Activated CD8-positive, alpha-beta T cell treated with anti-CD3 and anti-CD28 coated beads, Interleukin-2, amount 10 ng/mL, durations not matched to agents 7 days and 5 days (primary cell): ENCODE results near the gene SPEF1. TPM values are rescaled to one million over a fixed set of nuclear protein-coding genes. Genes with fewer than 3 reads are reported as not detected.

Experiments used
- ATAC-seq: fragments of 150-1000 bp; cut with Tn5 transposase; one replicate; pipeline ENCODE4 v1.10.0; 2021; ENCODE audit warnings: moderate library complexity
- CTCF ChIA-PET: fragments of 350-600 bp; sonication (Branson Sonifier 250); formaldehyde crosslinking; loops from one replicate; lab custom pipeline; 2021; ENCODE audit warnings: antibody characterized with exemption; lab: Charles Lee
- POLR2A ChIA-PET: fragments of 350-600 bp; sonication (Branson Sonifier 250); formaldehyde crosslinking; loops from one replicate; lab custom pipeline; 2021; ENCODE audit warnings: antibody characterized with exemption; lab: Charles Lee
- DNase-seq: peaks from one replicate; pipeline ENCODE4 v3.0.0-alpha.2; 2020
- H3K27ac Mint-ChIP-seq: one replicate; pipeline ENCODE4 v1.8.0; 2021; ENCODE audit warnings: mild to moderate bottlenecking, mixed read lengths
- H3K27me3 Mint-ChIP-seq: one replicate; pipeline ENCODE4 v1.8.0; 2021; ENCODE audit warnings: low read depth, mixed read lengths
- H3K36me3 Mint-ChIP-seq: one replicate; pipeline ENCODE4 v1.8.0; 2021; ENCODE audit warnings: low read depth, mixed read lengths
- H3K4me1 Mint-ChIP-seq: one replicate; pipeline ENCODE4 v1.8.0; 2021; ENCODE audit warnings: low read depth, mixed read lengths
- H3K4me3 Mint-ChIP-seq: one replicate; pipeline ENCODE4 v1.8.0; 2021; ENCODE audit warnings: mild to moderate bottlenecking, mixed read lengths
- H3K9me3 Mint-ChIP-seq: one replicate; pipeline ENCODE4 v1.8.0; 2022; ENCODE audit warnings: mixed read lengths; ENCODE audit not compliant: insufficient read depth
- total RNA-seq, 2 experiments: library from RNA; stranded (reverse); gene quantifications; one replicate each; pipeline ENCODE4 v1.2.3, GENCODE V29; 2021

Gene SPEF1
- total RNA-seq, 2 experiments from 2014 or later, result 0.16 TPM

DNA sequence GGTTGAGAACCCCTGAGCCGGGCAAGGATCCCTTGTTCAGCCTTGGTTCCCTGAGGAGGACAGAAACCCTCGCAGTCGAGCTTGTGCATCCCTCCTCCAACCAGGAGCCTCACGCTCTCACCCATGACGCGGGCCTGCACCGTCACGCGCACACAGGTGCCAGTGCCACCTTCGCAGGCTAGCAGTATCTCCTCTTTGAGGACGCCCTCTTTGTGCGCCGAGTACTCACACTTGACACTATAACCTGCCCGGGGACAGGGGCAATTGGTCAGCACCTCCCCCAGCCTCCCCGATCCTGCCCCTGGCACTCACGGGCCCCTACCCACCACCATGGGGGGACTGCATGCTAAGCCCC is 27.0 kb downstream of the SPEF1 start:
- ChIA-PET CTCF (interaction anchor here (0.9 to 3.3 kb wide), 3 partner anchors 9 to 125 kb away, joined by 3 to 19 read pairs (median 3); no protein-coding TSS in a partner anchor), POLR2A (no interaction called here)
- Mint-ChIP-seq H3K27ac (no peak overlapping the region), H3K4me3 (no peak overlapping the region), H3K27me3 (no peaks in the 10 kb centered on the region), H3K9me3 (no peaks in the 10 kb centered on the region), H3K4me1 (peaks cover 4% of the 10 kb centered on the region), H3K36me3 (peaks cover 12% of the 10 kb centered on the region)
- DNase-seq, result no peak
- no peak for ATAC-seq

DNA sequence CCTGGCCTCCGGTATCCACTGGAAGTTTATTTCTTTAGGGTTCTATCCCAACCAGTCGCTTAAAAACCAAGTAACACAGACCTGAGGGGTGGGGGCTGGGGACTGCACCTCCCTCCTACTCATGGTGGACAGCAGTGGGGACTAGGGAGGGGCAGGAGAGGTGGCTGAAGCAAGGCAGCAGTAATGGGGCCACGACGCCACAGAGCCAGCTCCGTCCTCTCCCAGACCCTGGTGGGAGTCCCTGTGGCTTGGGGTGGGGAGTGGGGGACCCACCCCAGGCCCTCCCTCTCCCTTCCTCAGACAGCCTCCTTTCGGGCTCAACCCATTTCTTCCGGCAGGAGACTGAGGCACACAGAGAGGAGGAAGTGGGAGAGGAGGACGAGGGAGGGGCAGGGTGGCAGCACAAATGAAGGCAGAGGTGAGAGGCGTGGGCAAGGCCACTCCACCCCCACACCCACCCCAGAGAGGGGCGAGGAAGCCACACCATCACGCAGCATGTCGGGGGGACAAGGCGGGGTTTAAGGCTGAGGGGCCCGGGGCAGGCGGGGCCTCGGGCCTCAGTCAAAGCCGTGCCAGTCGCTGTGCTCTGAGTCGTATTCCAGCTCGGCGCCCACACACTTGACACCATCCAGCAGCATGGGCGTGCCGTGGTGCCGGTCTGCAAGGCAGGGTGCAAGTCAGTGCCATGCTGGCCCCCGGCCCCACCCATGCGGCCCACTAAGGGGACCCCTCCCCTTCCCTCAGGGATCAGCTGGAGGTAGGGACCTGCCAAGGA is 27.6 kb downstream of the SPEF1 start:
- peaks cover 12% of the 10 kb centered on the region for H3K36me3 Mint-ChIP-seq
- ATAC-seq (no peak), DNase-seq (no peak)
- peaks cover 4% of the 10 kb centered on the region for H3K4me1 Mint-ChIP-seq
- ChIA-PET POLR2A (interaction anchor here (0.8 kb wide), 1 partner anchor 14 kb away, joined by 3 read pairs; the partner anchor contains the start of gene ADISSP), CTCF (interaction anchor here (0.6 to 3.3 kb wide), 12 partner anchors 8 to 124 kb away, joined by 3 to 33 read pairs (median 4); partner anchors contain the start of genes ADISSP, AP5S1 and SPEF1)
- no peaks in the 10 kb centered on the region for H3K9me3 Mint-ChIP-seq
- H3K4me3 Mint-ChIP-seq, result no peak overlapping the region
- H3K27me3 Mint-ChIP-seq, result no peaks in the 10 kb centered on the region
- H3K27ac Mint-ChIP-seq, result no peak overlapping the region

DNA sequence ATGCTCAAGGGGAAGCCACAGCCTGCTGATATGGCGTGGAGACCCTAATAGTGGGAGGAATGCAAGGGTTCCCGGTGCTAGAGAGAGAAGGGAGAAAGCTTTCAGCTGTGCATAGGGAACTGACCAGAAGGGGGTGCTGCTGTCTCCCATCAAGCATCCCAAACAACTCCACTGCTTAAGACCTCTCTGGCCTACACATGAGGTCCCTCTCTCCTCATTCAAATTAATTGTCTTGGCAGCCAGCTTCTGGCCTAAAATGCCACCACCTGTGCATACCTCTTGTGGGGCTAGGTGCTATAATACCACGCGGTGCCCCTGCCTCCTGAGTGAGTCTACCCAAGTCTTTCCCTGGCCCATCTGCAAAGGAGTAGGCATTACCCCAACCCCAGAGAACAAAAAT is 28.1 kb downstream of the SPEF1 start:
- ChIA-PET POLR2A (interaction anchor here (0.8 kb wide), 1 partner anchor 15 kb away, joined by 3 read pairs; the partner anchor contains the start of gene ADISSP), CTCF (interaction anchor here (0.6 to 3.3 kb wide), 13 partner anchors 12 to 332 kb away, joined by 3 to 33 read pairs (median 3); partner anchors contain the start of genes ADISSP, AP5S1 and SPEF1)
- ATAC-seq (peak; percentile 71), DNase-seq (peak; percentile 72)
- H3K36me3 Mint-ChIP-seq, result peaks cover 10% of the 10 kb centered on the region
- no peaks in the 10 kb centered on the region for H3K27me3 Mint-ChIP-seq
- H3K4me1 Mint-ChIP-seq, result peaks cover 4% of the 10 kb centered on the region
- H3K4me3 Mint-ChIP-seq, result no peak overlapping the region
- no peaks in the 10 kb centered on the region for H3K9me3 Mint-ChIP-seq
- H3K27ac Mint-ChIP-seq, result no peak overlapping the region

DNA sequence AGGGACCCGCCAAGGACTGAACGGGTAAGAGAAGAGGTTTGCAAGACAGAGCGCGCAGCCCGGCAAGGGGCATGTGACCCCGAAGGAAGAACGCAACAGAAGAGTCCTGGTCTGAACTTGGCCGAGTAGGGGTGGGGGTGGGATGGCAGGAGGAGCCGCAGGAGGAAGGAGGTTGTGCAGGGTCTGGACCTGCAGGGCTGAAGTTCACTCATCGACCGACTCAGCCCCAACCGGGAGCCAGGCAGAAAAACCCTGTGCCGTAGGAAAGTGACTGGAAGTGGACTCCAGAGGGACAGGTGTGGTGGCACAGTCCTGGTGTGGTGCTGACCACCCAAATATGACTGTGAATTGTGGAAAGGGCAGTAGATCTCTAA is 28.9 kb downstream of the SPEF1 start:
- CTCF ChIA-PET, result interaction anchor here (0.6 to 3.3 kb wide), 12 partner anchors 11 to 333 kb away, joined by 3 to 33 read pairs (median 4); partner anchors contain the start of genes ADISSP, AP5S1 and SPEF1
- Mint-ChIP-seq H3K27me3 (no peaks in the 10 kb centered on the region), H3K9me3 (no peaks in the 10 kb centered on the region), H3K4me1 (peaks cover 4% of the 10 kb centered on the region), H3K27ac (no peak overlapping the region), H3K4me3 (no peak overlapping the region), H3K36me3 (peaks cover 4% of the 10 kb centered on the region)
- POLR2A ChIA-PET, result no interaction called here
- DNase-seq (no peak), ATAC-seq (no peak)

DNA sequence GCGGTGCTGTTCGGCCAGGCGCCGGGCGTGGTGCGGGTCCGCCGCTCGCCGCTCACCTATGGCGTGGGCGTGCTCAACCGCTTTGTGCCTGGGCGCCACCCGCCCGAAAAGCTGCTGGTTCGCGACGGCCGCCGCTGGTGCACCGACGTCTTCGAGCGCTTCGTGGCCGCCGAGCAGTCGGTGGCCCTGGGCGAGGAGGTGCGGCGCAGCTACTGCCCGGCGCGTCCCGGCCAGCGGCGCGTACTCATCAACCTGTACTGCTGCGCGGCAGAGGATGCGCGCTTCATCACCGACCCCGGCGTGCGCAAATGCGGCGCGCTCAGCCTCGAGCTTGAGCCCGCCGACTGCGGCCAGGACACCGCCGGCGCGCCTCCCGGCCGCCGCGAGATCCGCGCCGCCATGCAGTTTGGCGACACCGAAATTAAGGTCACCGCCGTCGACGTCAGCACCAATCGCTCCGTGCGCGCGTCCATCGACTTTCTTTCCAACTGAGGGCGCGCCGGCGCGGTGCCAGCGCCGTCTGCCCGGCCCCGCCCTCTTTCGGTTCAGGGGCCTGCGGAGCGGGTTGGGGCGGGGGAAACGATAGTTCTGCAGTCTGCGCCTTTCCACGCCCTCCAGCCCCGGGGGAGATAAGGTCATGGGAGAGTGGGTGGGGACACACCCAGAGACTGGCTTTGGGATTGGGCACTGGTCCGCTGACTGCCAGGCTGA is 29.4 kb downstream of the SPEF1 start:
- ChIA-PET CTCF (interaction anchor here (0.9 to 3.3 kb wide), 6 partner anchors 9 to 104 kb away, joined by 3 to 33 read pairs (median 5); partner anchors contain the start of genes ADISSP and AP5S1), POLR2A (no interaction called here)

DNA sequence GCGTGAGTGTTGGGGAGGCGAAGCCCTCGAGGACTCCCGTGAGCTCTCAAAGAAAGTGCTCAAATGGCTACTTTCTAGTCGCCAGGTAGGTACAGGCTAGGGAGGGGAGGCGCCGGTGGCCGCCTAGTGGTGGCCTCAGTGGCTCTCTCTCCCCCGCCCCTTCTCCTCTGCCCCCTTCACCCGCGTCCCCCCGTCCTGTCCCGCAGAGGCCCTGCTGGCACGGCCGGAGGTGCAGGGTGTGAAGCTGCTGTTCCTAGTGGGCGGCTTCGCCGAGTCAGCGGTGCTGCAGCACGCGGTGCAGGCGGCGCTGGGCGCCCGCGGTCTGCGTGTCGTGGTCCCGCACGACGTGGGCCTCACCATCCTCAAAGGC is 30.0 kb downstream of the SPEF1 start:
- Mint-ChIP-seq H3K9me3 (no peaks in the 10 kb centered on the region), H3K4me1 (peaks cover 4% of the 10 kb centered on the region), H3K36me3 (no peaks in the 10 kb centered on the region), H3K4me3 (no peak overlapping the region), H3K27me3 (no peaks in the 10 kb centered on the region), H3K27ac (no peak overlapping the region)
- no peak for ATAC-seq
- no peak for DNase-seq
- CTCF ChIA-PET, result interaction anchor here (0.8 to 3.1 kb wide), 8 partner anchors 8 to 188 kb away, joined by 3 to 11 read pairs (median 4); partner anchors contain the start of genes ADISSP and CENPB
- POLR2A ChIA-PET, result no interaction called here

More for the DNA sequence above, 29.4 kb downstream of the SPEF1 start:
- peak; percentile 15 for ATAC-seq
- DNase-seq, result peak; percentile 27
- no peak overlapping the region for H3K27ac Mint-ChIP-seq
- H3K4me3 Mint-ChIP-seq, result no peak overlapping the region
- no peaks in the 10 kb centered on the region for H3K9me3 Mint-ChIP-seq
- no peaks in the 10 kb centered on the region for H3K27me3 Mint-ChIP-seq
- H3K4me1 Mint-ChIP-seq, result peaks cover 4% of the 10 kb centered on the region
- peaks cover 2% of the 10 kb centered on the region for H3K36me3 Mint-ChIP-seq

DNA sequence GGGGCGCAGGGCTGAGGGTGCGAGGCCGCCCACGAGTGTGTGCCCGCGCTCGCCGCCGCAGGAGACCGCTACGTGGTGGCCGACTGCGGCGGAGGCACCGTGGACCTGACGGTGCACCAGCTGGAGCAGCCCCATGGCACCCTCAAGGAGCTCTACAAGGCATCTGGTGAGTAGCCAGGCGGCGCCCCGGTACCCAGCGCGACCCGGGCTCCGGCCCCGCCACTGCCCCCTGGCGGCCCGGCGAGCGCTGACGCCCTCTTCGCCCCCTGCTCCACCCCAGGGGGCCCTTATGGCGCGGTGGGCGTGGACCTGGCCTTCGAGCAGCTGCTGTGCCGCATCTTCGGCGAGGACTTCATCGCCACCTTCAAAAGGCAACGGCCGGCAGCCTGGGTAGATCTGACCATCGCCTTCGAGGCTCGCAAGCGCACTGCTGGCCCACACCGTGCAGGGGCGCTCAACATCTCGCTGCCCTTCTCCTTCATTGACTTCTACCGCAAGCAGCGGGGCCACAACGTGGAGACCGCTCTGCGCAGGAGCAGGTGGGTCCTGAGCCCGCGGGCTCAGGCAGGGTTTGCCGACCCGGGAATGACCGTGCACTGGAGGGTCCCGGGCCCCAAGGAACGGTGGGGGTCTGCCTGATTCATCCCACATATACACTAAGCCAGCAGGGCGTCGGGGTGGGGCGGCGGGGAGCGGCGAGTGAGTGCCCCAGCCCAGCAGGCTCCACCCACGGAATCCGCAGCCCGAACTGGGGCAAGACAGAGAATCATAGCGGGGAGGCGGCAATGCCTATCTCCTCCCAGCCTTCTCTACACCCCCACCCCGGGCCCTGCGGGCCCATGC is 31.3 kb downstream of the SPEF1 start:
- Mint-ChIP-seq H3K27me3 (no peaks in the 10 kb centered on the region), H3K4me3 (no peak overlapping the region), H3K36me3 (no peaks in the 10 kb centered on the region), H3K27ac (no peak overlapping the region), H3K4me1 (peaks cover 11% of the 10 kb centered on the region), H3K9me3 (no peaks in the 10 kb centered on the region)
- peak; percentile 34 for DNase-seq
- POLR2A ChIA-PET, result no interaction called here
- CTCF ChIA-PET, result interaction anchor here (0.7 to 3.1 kb wide), 6 partner anchors 13 to 87 kb away, joined by 3 to 11 read pairs (median 3); partner anchors contain the start of gene CENPB
- ATAC-seq, result peak; percentile 48

DNA sequence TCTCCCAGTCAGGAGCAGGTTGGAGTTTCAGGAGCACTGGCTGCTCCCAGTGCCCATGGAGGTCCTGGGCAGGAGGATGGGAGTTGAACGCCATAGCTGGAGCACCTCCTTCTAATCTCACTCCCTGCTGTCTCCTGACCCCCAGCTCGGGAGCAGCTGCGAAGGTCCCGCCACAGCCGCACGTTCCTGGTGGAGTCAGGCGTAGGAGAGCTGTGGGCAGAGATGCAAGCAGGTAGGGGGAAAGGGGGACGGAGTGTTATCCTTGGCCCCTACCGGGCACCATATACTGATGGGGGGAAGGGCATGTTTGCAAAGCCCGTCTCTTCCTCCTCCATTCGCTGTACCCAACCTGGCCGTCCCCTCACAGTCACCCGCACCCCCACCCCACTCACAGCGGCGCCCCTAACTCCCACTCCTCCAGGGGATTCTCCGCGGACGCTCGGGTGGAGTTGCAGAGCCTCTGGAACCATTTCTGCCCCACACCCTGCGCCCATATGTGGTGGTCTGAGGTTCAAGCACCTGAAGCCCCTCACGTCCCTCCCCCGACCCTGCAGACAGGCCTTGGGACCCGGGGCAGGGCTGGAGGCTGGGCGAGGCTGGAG is 32.1 kb downstream of the SPEF1 start:
- H3K27me3 Mint-ChIP-seq, result peaks cover 7% of the 10 kb centered on the region
- no peaks in the 10 kb centered on the region for H3K36me3 Mint-ChIP-seq
- ATAC-seq, result no peak
- CTCF ChIA-PET, result interaction anchor here (0.7 to 3.1 kb wide), 5 partner anchors 12 to 88 kb away, joined by 3 to 11 read pairs (median 4); no protein-coding TSS in a partner anchor
- no peaks in the 10 kb centered on the region for H3K9me3 Mint-ChIP-seq
- no peak overlapping the region for H3K4me3 Mint-ChIP-seq
- POLR2A ChIA-PET, result no interaction called here
- no peak for DNase-seq
- no peak overlapping the region for H3K27ac Mint-ChIP-seq
- H3K4me1 Mint-ChIP-seq, result peaks cover 18% of the 10 kb centered on the region

DNA sequence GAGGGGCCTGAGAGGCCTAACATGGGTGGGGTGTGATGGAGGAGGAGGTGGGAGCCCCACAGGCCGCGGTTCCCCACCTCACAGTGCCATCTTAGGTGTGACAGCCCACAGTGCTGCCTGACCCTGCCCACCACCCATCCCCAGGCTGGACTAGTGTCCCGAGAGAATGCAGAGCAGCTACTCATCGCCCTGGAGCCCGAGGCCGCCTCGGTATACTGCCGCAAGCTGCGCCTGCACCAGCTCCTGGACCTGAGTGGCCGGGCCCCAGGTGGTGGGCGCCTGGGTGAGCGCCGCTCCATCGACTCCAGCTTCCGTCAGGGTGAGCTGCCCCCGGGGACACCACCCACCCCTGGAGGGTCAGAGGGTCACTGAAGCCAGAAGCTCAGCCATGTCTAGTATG is 33.2 kb downstream of the SPEF1 start:
- no peak for ATAC-seq
- Mint-ChIP-seq H3K4me3 (no peak overlapping the region), H3K9me3 (no peaks in the 10 kb centered on the region), H3K36me3 (no peaks in the 10 kb centered on the region), H3K4me1 (peaks cover 19% of the 10 kb centered on the region), H3K27ac (no peak overlapping the region), H3K27me3 (peaks cover 8% of the 10 kb centered on the region)
- POLR2A ChIA-PET, result no interaction called here
- CTCF ChIA-PET, result interaction anchor here (0.6 to 2.7 kb wide), 6 partner anchors 9 to 132 kb away, joined by 3 to 9 read pairs (median 3); no protein-coding TSS in a partner anchor
- DNase-seq, result no peak

DNA sequence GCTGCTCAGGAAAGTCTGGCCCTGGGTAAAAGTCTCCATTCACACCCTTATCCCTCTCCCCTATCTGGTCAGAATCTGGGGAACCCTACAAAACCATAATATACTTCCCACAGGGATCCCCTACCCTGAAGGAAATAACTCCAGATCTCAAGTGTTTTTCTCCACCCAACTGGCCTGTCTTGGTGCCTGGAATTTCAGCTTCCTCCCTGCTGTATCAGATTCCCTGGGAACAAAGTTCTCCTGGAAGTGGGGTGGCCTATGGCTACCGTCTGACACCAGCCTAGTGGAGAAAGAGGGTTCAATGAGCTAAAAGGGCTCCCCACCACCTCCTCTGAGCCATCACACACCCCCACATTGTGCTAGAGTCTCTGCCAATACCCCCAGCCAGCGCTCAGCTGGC is 33.8 kb downstream of the SPEF1 start:
- ATAC-seq (no peak), DNase-seq (no peak)
- Mint-ChIP-seq H3K36me3 (no peaks in the 10 kb centered on the region), H3K27ac (no peak overlapping the region), H3K27me3 (peaks cover 8% of the 10 kb centered on the region), H3K4me1 (peaks cover 19% of the 10 kb centered on the region), H3K4me3 (no peak overlapping the region), H3K9me3 (no peaks in the 10 kb centered on the region)
- ChIA-PET POLR2A (no interaction called here), CTCF (interaction anchor here (0.8 to 2.7 kb wide), 4 partner anchors 10 to 71 kb away, joined by 3 to 9 read pairs (median 4); no protein-coding TSS in a partner anchor)
